Umbilical cord (tissue), 2 donors: ENCODE results near the gene ZC3HAV1. TPM values are rescaled to one million over a fixed set of nuclear protein-coding genes. Genes with fewer than 3 reads are reported as not detected.
"Not testable (repeated sequence)": the region's sequence is repeated elsewhere in the genome, so short reads cannot be mapped to it uniquely, and the experiment has no call there.

ENCODE experiments used
- DNase-seq: peaks from one replicate; pipeline ENCODE4 v3.0.0-alpha.2; 2015; ENCODE audit warnings: low spot score
- total RNA-seq: library from RNA; depleted of rRNA; stranded (reverse); fragments of >200 nt; gene quantifications from one replicate; pipeline ENCODE4 v1.2.3, GENCODE V29; 2014; ENCODE audit warnings: low replicate concordance; ENCODE audit not compliant: insufficient read depth

Gene ZC3HAV1
- total RNA-seq, 1 donor from 2014 or later = 24.1 TPM

GRCh38 chr7:139054101-139054500 is 55.4 kb downstream of the ZC3HAV1 start:
- no peak for DNase-seq

DNA sequence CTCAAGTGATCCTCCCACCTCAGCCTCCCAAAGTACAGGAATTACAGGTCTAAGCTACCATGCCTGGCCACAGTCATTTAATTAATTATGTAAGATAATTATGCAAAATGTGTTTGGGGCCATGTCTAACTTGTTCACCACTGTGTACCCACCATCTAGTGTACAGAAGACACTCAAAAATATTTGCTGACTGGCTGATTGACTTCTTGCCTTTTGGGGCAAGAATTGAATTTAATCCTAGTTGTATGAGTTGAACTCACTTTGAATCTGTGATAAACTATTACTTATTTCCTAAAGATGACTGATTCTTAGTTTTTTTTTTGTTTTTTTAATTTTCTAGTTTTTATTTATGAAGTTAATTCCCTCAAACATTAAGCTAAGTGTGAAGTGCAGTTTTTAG is 57.9 kb downstream of the ZC3HAV1 start:
- DNase-seq = no peak

DNA sequence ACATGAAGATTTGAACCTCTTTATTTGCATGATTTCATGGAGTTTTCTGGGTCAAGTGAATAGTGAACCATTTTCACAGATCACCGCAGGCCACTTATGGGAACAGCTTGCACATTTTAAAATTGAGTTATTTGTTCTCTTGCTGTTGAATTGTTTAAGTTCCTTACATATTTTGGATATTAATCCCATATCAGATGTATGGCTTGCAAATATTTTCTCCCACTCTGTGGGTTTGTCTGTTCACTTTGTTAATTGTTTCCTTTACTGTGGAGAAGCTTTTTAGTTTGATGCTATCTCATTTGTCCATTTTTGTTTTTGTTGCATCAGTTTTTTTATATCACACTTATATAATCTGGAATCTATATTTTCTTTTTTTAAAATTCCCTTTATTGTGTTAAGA is 59.6 kb downstream of the ZC3HAV1 start:
- no peak for DNase-seq

GRCh38 chr7:139049111-139049510 is 60.4 kb downstream of the ZC3HAV1 start:
- no peak for DNase-seq

- DNase-seq = no peak
Measured at GRCh38 chr7:139047970-139048369, 61.5 kb downstream of the ZC3HAV1 start.

DNA sequence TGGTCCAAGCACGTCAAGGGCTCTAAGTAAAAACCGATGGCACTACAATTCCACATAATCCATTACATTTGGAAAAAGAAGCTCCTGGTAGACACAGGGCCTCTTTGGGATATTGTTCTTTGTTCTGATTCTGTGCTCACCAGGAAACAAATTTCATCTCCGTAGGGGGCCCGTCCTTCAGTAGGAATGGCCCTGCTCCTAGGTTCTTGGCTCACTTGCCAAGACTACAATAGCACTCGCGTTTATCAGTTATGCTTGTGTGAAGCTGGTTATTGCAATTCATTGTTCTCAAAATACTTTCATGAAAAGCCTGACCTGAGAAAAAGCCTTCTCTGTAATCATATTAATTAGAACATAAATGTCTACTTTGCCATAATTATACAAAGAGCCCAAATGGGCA is 63.4 kb downstream of the ZC3HAV1 start:
- no peak for DNase-seq

GRCh38 chr7:139044813-139045794 is 64.4 kb downstream of the ZC3HAV1 start:
- DNase-seq = peak; percentile 13

DNA sequence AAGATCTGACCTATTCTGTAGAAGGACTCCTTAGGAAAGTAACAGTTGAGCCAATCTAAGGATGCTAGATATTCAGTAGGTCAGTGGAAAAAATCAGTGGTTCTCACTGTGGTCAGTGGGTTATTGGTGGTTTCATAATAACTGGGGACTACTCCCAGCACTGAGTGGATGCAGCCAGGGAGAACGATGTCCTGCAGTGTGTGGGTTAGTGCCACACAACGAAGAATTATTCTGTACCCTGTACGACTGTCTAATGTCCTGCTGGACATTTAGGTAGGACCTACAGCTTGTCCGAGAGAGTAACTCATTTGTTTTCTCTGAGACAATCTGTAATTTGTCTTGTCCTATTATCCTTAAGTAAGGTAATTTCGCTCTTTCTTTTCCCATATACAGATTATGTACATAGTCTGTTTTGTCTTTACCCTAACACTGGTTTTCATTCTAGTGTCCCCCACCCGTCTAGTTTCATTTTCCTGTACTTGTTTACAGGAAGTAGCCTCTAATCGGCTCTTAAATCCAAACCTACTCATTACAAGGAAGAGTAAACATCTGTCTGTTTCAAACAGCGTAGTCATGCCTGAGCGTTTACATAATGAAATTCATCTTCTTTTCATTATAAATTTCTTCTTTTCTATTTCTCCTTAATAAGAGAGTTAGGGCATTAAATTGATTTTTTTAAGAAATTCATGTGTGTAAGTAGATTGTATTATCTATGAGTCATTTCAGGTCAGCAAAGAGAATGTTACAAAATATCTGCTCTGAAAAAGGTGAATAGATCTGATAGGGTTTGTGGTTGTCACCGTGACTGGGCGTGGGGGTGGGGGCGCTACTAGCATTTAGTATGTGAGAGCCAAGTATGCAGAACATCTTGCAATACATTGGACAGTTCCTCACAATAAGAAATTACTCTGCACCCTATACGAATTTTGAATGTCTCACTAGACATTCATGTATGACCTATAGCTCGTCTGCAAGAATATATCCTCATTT is 65.4 kb downstream of the ZC3HAV1 start:
- DNase-seq = no peak

GRCh38 chr7:139041378-139042085 is 68.0 kb downstream of the ZC3HAV1 start:
- DNase-seq = no peak

DNA sequence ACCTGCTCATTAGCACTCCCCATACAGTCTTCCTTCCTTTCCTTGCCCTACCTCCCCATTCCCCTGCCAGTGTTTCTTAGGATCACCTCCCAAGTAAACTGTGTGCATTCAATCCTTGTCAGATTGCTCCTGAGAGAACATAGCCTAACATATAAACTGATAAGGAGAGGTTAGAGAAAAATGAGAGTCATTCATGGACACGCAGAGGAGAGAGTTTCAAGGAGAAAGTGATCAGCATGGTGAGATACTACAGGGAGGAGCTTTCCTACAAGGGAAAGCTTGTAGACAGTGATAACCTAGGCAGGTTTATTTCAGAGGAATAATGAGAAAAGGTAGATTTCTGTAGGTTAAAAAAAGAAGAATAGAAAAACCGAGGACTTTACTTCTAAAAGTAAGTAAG is 70.8 kb downstream of the ZC3HAV1 start:
- no peak for DNase-seq

GRCh38 chr7:139036901-139037300 is 72.6 kb downstream of the ZC3HAV1 start:
- no peak for DNase-seq

- DNase-seq = peak; percentile 88
Measured at GRCh38 chr7:139035586-139036353, 73.8 kb downstream of the ZC3HAV1 start, which contains the start of gene ZC3HAV1L. Gene ZC3HAV1L, minus strand, starts transcription at chr7:139036042. Its CDS starts 25 bp downstream, at chr7:139036017.

GRCh38 chr7:139034855-139035585 is 74.5 kb downstream of the ZC3HAV1 start:
- DNase-seq = peak; percentile 38

DNA sequence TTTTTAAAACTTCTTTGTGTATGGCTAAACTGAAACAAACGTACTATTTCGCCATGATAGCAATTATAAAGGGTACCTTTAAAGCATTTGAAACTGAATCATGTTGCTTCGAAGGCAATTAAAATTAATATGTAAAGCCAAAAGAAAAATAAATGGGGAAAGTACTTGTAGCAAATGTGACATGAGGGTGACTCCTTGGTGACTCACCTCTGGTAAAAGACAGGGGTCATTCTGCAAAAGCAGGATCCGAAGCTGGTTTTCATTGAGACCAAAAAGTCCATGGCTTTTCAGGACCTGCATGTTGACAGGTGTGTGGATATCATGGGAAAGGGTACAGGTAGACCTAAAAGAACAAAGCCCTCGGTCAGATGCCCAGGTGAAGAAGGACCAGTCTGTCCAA is 75.2 kb downstream of the ZC3HAV1 start:
- no peak for DNase-seq

GRCh38 chr7:139033346-139034114 is 76.0 kb downstream of the ZC3HAV1 start:
- DNase-seq = peak; percentile 10

GRCh38 chr7:139032473-139032872 is 77.0 kb downstream of the ZC3HAV1 start:
- DNase-seq = no peak

DNA sequence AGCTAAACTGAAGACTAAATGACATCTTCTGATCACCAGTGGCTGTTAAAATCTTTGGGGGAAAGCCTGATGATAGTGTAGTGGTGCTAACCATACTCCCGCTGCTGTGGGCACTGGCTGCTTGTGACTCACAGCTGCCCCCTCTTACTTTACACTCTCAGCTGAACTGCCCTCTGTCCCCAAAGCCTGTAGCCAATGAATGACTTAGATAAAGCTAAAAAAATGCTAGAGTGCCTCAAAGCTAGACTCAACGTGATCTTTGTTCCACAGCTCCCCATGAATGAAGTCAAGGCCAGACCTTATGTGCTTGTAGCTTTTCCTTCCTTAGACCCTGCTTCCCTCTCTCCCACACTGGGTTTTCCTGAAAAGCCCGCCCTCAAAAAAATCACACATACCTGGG is 80.2 kb downstream of the ZC3HAV1 start:
- DNase-seq = no peak

GRCh38 chr7:139026551-139026950 is 83.0 kb downstream of the ZC3HAV1 start:
- no peak for DNase-seq

DNA sequence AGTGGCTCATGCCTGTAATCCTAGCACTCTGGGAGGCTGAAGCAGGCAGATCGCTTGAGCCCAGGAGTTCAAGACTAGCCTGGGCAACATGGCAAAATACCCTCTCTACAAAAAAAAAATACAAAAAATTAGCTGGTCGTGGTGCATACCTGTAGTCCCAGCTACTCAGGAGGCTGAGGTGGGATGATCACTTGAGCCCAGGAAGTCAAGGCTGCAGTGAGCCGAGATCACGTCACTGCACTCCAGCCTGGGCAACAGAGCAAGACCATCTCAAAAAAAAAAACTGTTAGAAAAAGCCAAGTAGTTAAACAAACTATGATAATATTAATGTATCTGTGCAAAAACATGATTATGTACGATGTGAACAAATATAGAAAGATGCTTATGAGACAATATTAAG is 83.7 kb downstream of the ZC3HAV1 start:
- not testable (repeated sequence) for DNase-seq
